Skeletal muscle satellite cell (primary cell): ENCODE results near the gene EPS8.

ENCODE experiments used
- H3K27me3 ChIP-seq: 2 replicates; pipeline ENCODE4 v1.7.0; 2013; ENCODE audit warnings: low read length; ENCODE audit not compliant: control insufficient read depth, insufficient read depth
- H3K36me3 ChIP-seq: 2 replicates; pipeline ENCODE4 v1.7.0; 2013; ENCODE audit warnings: mild to moderate bottlenecking, control low read depth, low read length; ENCODE audit not compliant: insufficient read depth
- H3K4me1 ChIP-seq: 2 replicates; pipeline ENCODE4 v1.7.0; 2013; ENCODE audit warnings: low read length; ENCODE audit not compliant: control insufficient read depth, insufficient read depth
- H3K4me2 ChIP-seq: 2 replicates; pipeline ENCODE4 v1.7.0; 2013; ENCODE audit warnings: mild to moderate bottlenecking, low read length
- H3K4me3 ChIP-seq: 2 replicates; pipeline ENCODE4 v1.7.0; 2013; ENCODE audit warnings: low read length
- H3K9ac ChIP-seq: 2 replicates; pipeline ENCODE4 v1.7.0; 2013; ENCODE audit warnings: mild to moderate bottlenecking, low read depth, low read length, moderate library complexity
- H3K9me3 ChIP-seq: replicated peaks from 2 replicates; pipeline ENCODE4 v1.7.0; 2013; ENCODE audit warnings: mild to moderate bottlenecking, control low read depth, low read length

EPS8 gene

DNA sequence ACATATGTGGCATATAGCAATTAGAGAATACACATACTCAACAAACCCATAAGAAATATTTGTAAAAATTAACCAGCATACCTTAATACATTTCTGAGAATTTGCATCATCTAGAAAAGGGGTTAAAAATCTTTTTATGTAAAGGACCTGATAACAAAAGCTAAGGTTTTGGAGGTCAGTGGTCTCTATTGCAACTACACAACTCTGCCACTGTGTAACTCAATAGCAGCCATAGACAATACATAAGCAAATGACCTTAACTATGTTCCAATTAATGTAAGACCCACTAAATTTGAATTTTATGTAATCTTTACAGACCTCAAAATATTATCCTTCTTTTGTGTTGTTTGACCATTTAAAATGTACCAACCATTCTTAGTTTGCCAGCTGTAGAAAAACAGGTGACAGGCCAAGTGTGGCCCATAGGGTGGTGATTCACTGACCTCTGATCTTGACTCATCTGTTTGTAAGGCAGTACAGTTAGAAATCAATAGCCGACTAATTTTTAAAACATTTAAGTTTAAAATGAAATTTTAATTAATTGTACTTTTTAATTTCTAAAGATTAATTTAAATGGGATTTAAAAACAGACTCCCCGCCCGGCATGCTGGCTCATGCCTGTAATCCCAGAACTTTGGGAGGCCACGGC lies 7.4 kb upstream of the EPS8 start:
- Histone ChIP-seq H3K9me3 (no peaks in the 10 kb centered on the region), H3K36me3 (no peaks in the 10 kb centered on the region), H3K4me2 (no peak overlapping the region), H3K4me3 (no peak overlapping the region), H3K27me3 (no peaks in the 10 kb centered on the region), H3K4me1 (peaks cover 34% of the 10 kb centered on the region), H3K9ac (no peak overlapping the region)

DNA sequence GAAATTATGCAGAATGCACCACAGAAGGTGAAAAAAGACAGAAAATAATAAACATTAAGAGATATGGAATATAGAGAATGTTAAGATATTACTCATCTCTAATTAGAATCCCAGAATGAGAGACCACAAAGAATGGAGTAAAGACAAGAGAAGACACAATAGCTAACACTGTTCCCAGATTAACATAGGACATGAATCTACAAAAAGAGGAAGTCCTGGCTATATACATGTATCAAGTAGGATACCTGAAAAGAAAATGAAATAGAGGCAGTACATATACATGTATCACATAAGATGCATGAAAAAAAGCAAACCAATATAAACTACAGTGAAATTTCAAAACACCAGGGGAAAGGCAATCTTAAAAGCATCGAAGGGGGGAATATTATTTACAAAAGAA lies 5.6 kb upstream of the EPS8 start:
- no peak overlapping the region for H3K9ac ChIP-seq
- no peaks in the 10 kb centered on the region for H3K36me3 ChIP-seq
- H3K27me3 ChIP-seq = no peaks in the 10 kb centered on the region
- H3K4me2 ChIP-seq = no peak overlapping the region
- no peaks in the 10 kb centered on the region for H3K9me3 ChIP-seq
- peaks cover 33% of the 10 kb centered on the region for H3K4me1 ChIP-seq
- H3K4me3 ChIP-seq = no peak overlapping the region

DNA sequence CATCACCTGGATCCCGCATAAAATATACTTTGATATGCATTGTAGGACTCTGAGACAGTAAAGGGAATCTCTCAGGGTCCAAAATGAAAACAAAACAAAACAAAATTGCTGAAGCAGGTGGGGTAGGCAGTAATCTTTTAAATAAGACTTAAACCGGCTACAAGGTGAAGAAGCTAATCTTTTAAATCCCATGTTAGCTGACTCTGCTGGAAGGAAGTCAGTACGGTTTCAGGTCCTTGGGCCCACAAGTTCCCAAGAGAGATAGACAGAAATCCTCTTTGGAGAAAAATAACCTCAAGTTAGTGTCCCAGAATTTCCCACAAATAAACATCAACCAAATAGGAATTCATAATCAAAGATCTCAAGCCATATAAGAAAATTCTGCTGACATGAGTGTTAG lies 5.0 kb upstream of the EPS8 start:
- Histone ChIP-seq H3K4me1 (peaks cover 32% of the 10 kb centered on the region), H3K27me3 (no peaks in the 10 kb centered on the region), H3K36me3 (no peaks in the 10 kb centered on the region), H3K9ac (no peak overlapping the region), H3K4me2 (no peak overlapping the region), H3K4me3 (no peak overlapping the region), H3K9me3 (no peaks in the 10 kb centered on the region)

DNA sequence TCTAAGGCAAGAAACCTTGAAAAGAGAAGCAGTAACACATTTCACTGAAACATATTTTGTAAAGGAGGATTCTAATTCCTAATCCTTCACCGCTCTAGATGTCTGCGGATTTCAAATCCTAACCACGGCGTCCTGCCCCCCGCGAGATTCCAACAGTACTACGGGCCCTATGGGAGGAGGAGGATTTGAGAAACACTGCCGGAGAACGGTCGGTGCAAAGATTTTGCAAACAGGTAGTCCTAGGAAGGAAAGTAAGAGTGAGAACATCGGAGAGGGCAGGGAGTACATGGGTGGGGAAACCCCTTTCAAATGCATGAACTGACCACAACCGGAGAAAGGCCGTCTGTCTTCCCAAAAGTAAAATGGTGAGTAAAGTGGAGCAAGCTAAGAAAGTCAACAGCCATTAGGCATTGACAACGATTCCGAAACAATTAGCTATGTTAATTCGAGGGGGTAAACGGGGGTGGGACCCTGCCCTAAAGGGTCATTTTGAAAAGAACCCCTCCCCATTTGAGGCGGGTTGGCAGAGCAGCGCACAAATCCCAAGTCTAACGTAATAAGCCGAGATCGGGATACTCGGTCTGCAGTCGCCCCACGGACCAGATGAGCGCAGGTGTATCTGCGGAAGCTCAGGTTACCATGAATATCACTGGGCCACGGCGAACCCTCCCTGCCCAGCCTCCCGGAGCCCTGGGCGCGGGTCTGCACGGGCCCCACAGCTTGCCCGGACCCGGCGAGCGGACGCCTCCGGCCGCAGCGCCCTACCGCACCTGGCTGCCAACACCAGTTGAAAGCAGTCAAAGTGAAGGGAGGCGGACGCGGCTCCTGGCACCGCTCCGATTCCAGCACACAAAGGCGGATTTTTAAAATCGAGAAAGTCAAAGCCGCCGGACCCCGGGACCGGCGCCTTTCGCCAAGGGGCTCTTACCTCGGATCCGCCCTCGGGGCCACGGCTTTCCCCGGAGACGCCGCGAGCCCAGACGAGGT lies 662 bp downstream of the EPS8 start:
- no peaks in the 10 kb centered on the region for H3K9me3 ChIP-seq
- H3K4me3 ChIP-seq = peak overlapping the region; percentile 86
- peak overlapping the region; percentile 82 for H3K4me2 ChIP-seq
- H3K27me3 ChIP-seq = no peaks in the 10 kb centered on the region
- H3K4me1 ChIP-seq = peaks cover 34% of the 10 kb centered on the region
- H3K9ac ChIP-seq = peak overlapping the region; percentile 93
- H3K36me3 ChIP-seq = peaks cover 27% of the 10 kb centered on the region

DNA sequence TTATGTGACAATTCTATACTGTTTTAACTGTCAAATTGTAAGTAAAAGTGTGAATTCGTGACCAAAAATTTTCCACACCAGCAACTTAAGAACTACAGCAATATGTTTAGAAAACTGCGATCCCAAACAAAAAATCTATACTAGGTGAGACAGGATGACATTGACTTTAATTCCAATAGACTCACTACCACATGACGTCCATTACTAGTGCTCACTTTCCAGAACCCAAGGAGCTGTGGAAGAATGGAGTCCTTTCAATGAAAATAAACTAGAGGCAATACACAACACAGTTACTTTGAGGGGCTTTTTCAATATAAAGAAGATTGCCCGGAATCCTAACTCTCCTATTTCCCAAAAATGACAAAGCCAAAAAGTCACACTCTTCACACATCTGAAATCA lies 1.4 kb downstream of the EPS8 start:
- Histone ChIP-seq H3K4me1 (peaks cover 42% of the 10 kb centered on the region), H3K9ac (peak overlapping the region; percentile 93), H3K9me3 (no peaks in the 10 kb centered on the region), H3K4me2 (peak overlapping the region; percentile 82), H3K27me3 (no peaks in the 10 kb centered on the region), H3K4me3 (peak overlapping the region; percentile 86), H3K36me3 (peaks cover 27% of the 10 kb centered on the region)

DNA sequence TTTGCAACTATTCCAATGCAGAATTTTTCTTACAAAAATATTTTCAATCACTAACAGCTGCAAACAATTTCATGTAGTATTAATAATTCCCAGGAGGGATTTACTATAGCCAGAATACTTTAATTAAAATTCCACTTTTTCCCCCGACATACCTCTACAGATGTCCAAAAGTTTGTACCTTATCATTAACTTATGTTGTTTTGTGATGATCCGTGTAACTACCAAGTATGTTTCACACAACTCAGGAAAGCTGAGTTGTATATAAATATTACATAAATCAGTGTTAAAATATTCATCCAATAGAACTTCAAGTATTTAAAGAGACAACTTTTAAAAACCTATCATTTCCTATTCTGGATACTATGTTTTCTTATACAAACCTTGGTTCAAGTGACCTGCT lies 2.4 kb downstream of the EPS8 start:
- peak overlapping the region; percentile 82 for H3K4me2 ChIP-seq
- peaks cover 50% of the 10 kb centered on the region for H3K4me1 ChIP-seq
- peak overlapping the region; percentile 93 for H3K9ac ChIP-seq
- H3K9me3 ChIP-seq = no peaks in the 10 kb centered on the region
- H3K36me3 ChIP-seq = peaks cover 32% of the 10 kb centered on the region
- H3K27me3 ChIP-seq = no peaks in the 10 kb centered on the region
- H3K4me3 ChIP-seq = peak overlapping the region; percentile 86

DNA sequence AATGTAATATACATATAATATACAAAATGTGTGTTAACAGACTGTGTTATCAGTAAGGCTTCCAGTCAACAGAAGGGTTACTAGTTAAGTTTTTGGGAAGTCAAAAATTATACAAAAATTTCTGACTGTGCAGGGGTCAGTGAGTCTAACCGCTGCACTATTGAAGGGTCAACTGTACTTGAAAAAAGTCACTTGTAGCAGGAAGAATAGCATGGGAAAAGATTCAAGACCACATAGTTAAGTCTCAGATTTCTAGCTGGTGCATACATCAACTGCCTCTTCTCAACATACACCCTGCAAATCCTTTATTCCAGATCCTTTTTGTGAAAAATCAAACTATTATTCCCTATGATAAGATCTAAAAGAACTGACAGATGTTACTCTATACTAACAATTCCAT lies 5.9 kb downstream of the EPS8 start:
- Histone ChIP-seq H3K4me1 (peaks cover 74% of the 10 kb centered on the region), H3K4me2 (peak overlapping the region; percentile 82), H3K9ac (peak overlapping the region; percentile 72), H3K36me3 (peaks cover 38% of the 10 kb centered on the region), H3K9me3 (no peaks in the 10 kb centered on the region), H3K27me3 (no peaks in the 10 kb centered on the region), H3K4me3 (peak overlapping the region; percentile 48)

DNA sequence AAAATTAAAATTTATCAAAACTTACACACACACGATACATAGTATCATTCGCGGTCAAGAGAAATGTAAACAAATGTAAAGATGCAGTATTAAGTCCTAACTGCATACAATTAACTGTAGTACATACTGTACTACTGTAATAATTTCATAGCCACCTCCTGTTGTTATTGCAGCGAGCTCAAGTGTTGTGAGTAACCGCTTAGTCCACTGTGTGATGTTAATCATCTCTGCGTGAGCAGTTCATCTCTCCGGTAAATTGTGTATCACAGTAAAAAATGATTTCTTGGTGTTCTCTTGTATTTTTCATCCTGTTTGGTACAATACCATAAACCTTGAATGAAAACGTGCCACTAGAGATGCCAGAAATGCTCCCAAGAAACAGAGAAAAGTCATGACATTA lies 6.5 kb downstream of the EPS8 start:
- Histone ChIP-seq H3K4me3 (peak overlapping the region; percentile 48), H3K4me1 (peaks cover 80% of the 10 kb centered on the region), H3K4me2 (peak overlapping the region; percentile 82)

DNA sequence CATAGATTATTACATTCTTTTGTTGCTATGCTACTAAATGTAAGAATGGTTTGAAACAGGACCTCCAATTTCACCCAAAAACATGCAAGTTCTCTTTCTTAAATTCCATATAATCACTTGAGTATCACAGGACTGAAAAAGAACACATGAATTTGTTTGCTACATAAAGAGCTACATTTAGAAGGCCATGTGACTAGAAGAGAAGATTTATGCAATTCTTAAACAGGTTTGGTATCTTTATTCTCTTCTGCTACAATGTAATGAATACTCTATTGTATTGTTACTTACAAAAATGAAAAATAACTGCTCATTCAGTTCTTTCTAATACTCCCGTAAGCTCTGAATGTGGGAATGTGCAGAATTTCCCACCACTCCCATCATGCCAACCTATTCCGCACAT lies 9.3 kb downstream of the EPS8 start:
- Histone ChIP-seq H3K9ac (peak overlapping the region; percentile 72), H3K36me3 (peaks cover 25% of the 10 kb centered on the region), H3K4me3 (peak overlapping the region; percentile 50), H3K4me1 (peaks cover 94% of the 10 kb centered on the region), H3K4me2 (peak overlapping the region; percentile 82), H3K9me3 (no peaks in the 10 kb centered on the region), H3K27me3 (no peaks in the 10 kb centered on the region)

More for the DNA sequence above, 6.5 kb downstream of the EPS8 start:
- H3K9ac ChIP-seq = peak overlapping the region; percentile 72
- H3K36me3 ChIP-seq = peaks cover 38% of the 10 kb centered on the region
- no peaks in the 10 kb centered on the region for H3K9me3 ChIP-seq
- H3K27me3 ChIP-seq = no peaks in the 10 kb centered on the region

DNA sequence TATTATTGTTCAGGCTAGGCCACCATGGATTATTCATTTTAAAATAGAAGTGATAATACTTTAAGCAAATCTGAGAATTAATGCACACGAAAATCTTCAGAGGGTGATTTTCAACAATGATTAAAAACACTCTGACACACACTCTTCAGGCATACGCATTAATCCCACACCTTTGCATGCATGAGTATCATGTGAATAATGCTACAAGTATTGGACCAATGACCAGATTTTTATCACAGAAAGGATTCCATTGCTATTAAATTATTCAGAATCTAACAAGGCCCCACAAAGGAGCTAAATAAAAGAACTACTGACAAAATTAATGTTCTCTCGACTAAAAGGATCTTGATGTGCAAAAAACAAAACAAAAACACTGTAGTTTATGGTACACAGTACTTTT lies 11.1 kb downstream of the EPS8 start:
- Histone ChIP-seq H3K27me3 (no peaks in the 10 kb centered on the region), H3K9me3 (no peaks in the 10 kb centered on the region), H3K4me1 (peaks cover 85% of the 10 kb centered on the region), H3K4me3 (peak overlapping the region; percentile 35), H3K9ac (peak overlapping the region; percentile 32), H3K36me3 (peaks cover 17% of the 10 kb centered on the region), H3K4me2 (peak overlapping the region; percentile 58)

DNA sequence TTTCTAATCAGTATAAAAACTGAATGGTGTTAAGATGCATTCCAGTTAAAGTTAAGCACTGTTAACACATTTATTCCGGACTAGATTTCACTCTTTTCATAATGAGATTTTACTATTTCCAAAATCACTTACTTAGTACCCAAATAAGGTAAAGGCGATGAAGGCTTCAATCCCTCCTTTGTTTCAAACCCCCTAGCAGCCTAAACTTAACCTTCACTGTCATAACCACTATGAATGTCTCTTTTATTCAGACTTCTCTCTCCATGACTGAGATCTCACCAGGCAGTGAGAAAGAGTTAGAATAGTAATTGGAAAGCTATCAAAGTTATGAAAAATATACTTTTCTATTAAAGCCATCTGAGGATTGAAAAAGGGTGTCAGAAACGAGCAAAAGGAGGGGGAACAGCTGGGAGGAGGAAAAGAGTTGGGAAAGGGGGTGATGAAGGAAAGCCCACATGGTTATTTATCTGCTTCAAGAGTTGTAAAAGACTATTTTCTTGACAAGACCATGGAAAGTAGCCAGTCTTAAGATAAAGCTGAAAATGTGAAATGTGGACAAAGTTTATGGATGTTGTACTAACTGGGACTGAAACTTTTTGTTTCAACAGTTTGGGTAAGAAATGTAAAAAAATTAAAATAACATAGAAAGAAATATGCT lies 11.7 kb downstream of the EPS8 start:
- H3K9ac ChIP-seq = peak overlapping the region; percentile 32
- peak overlapping the region; percentile 58 for H3K4me2 ChIP-seq
- peaks cover 21% of the 10 kb centered on the region for H3K36me3 ChIP-seq
- H3K4me3 ChIP-seq = no peak overlapping the region
- H3K9me3 ChIP-seq = no peaks in the 10 kb centered on the region
- peaks cover 85% of the 10 kb centered on the region for H3K4me1 ChIP-seq
- no peaks in the 10 kb centered on the region for H3K27me3 ChIP-seq
